Activated CD4-positive, alpha-beta memory T cell treated with anti-CD3 and anti-CD28 coated beads, Interleukin-2, amount 10 ng/mL, durations not matched to agents 7 days and 5 days (primary cell): Measurements from ENCODE around the gene LSAMP. TPM values are rescaled to one million over a fixed set of nuclear protein-coding genes. Genes with fewer than 3 reads are reported as not detected.

Experiments
- CTCF ChIA-PET: fragments of 350-600 bp; sonication (Branson Sonifier 250); formaldehyde crosslinking; loops from one replicate; lab custom pipeline; 2021; ENCODE audit warnings: antibody characterized with exemption, inconsistent platforms; lab: Charles Lee
- POLR2A ChIA-PET: fragments of 350-600 bp; sonication (Branson Sonifier 250); formaldehyde crosslinking; loops from one replicate; lab custom pipeline; 2021; ENCODE audit warnings: antibody characterized with exemption; lab: Charles Lee
- DNase-seq: peaks from one replicate; pipeline ENCODE4 v3.0.0-alpha.2; 2020
- H3K27ac Mint-ChIP-seq: one replicate; pipeline ENCODE4 v1.8.0; 2021; ENCODE audit warnings: mild to moderate bottlenecking, mixed read lengths
- H3K27me3 Mint-ChIP-seq: one replicate; pipeline ENCODE4 v1.8.0; 2021; ENCODE audit warnings: mixed read lengths
- H3K36me3 Mint-ChIP-seq: one replicate; pipeline ENCODE4 v1.8.0; 2021; ENCODE audit warnings: low read depth, mixed read lengths
- H3K4me1 Mint-ChIP-seq: one replicate; pipeline ENCODE4 v1.8.0; 2021; ENCODE audit warnings: mixed read lengths
- H3K4me3 Mint-ChIP-seq: one replicate; pipeline ENCODE4 v1.8.0; 2021; ENCODE audit warnings: mild to moderate bottlenecking, mixed read lengths
- H3K9me3 Mint-ChIP-seq: one replicate; pipeline ENCODE4 v1.8.0; 2021; ENCODE audit warnings: mixed read lengths
- total RNA-seq, 2 experiments: library from RNA; stranded (reverse); gene quantifications; one replicate each; pipeline ENCODE4 v1.2.3, GENCODE V29; 2021

Gene LSAMP
- total RNA-seq, 2 experiments from 2014 or later = not detected

- Mint-ChIP-seq H3K4me1 (no peaks in the 10 kb centered on the region), H3K4me3 (no peak overlapping the region), H3K9me3 (no peaks in the 10 kb centered on the region), H3K36me3 (no peaks in the 10 kb centered on the region), H3K27ac (no peak overlapping the region), H3K27me3 (peaks cover 2% of the 10 kb centered on the region)
- ChIA-PET POLR2A (interaction anchor here (0.6 kb wide), 1 partner anchor 784 kb away, joined by 3 read pairs; no protein-coding TSS in a partner anchor), CTCF (no interaction called here)
- DNase-seq = no peak
These were observed 462.7 kb downstream of the LSAMP start for GRCh38 chr3:115982629-115983028.

- ChIA-PET CTCF (no interaction called here), POLR2A (no interaction called here)
- Mint-ChIP-seq H3K9me3 (no peaks in the 10 kb centered on the region), H3K36me3 (no peaks in the 10 kb centered on the region), H3K27ac (no peak overlapping the region), H3K4me1 (no peaks in the 10 kb centered on the region), H3K4me3 (no peak overlapping the region), H3K27me3 (peaks cover 2% of the 10 kb centered on the region)
- DNase-seq = no peak
These were observed 463.2 kb downstream of the LSAMP start for GRCh38 chr3:115982108-115982507.

GRCh38 chr3:115980709-115981108 lies 464.6 kb downstream of the LSAMP start:
- POLR2A ChIA-PET = no interaction called here
- Mint-ChIP-seq H3K27me3 (peaks cover 2% of the 10 kb centered on the region), H3K36me3 (no peaks in the 10 kb centered on the region), H3K9me3 (no peaks in the 10 kb centered on the region), H3K4me3 (no peak overlapping the region), H3K4me1 (no peaks in the 10 kb centered on the region), H3K27ac (no peak overlapping the region)
- DNase-seq = no peak
- CTCF ChIA-PET = no interaction called here

- no peak overlapping the region for H3K27ac Mint-ChIP-seq
- H3K4me1 Mint-ChIP-seq = no peaks in the 10 kb centered on the region
- no peaks in the 10 kb centered on the region for H3K36me3 Mint-ChIP-seq
- ChIA-PET POLR2A (no interaction called here), CTCF (no interaction called here)
- H3K9me3 Mint-ChIP-seq = peaks cover 3% of the 10 kb centered on the region
- no peaks in the 10 kb centered on the region for H3K27me3 Mint-ChIP-seq
- DNase-seq = no peak
- H3K4me3 Mint-ChIP-seq = no peak overlapping the region
These were observed 467.4 kb downstream of the LSAMP start for GRCh38 chr3:115977866-115978265.

GRCh38 chr3:115975796-115976195 lies 469.5 kb downstream of the LSAMP start:
- POLR2A ChIA-PET = no interaction called here
- CTCF ChIA-PET = no interaction called here
- Mint-ChIP-seq H3K27me3 (no peaks in the 10 kb centered on the region), H3K4me3 (no peak overlapping the region), H3K9me3 (peaks cover 5% of the 10 kb centered on the region), H3K36me3 (no peaks in the 10 kb centered on the region), H3K4me1 (no peaks in the 10 kb centered on the region), H3K27ac (no peak overlapping the region)
- no peak for DNase-seq

- Mint-ChIP-seq H3K4me3 (no peak overlapping the region), H3K27me3 (no peaks in the 10 kb centered on the region), H3K4me1 (no peaks in the 10 kb centered on the region), H3K36me3 (no peaks in the 10 kb centered on the region), H3K27ac (no peak overlapping the region), H3K9me3 (peaks cover 5% of the 10 kb centered on the region)
- DNase-seq = no peak
- ChIA-PET POLR2A (no interaction called here), CTCF (no interaction called here)
These were observed 469.9 kb downstream of the LSAMP start for GRCh38 chr3:115975353-115975752.

- H3K36me3 Mint-ChIP-seq = no peaks in the 10 kb centered on the region
- no peak for DNase-seq
- H3K4me1 Mint-ChIP-seq = no peaks in the 10 kb centered on the region
- no peaks in the 10 kb centered on the region for H3K27me3 Mint-ChIP-seq
- H3K27ac Mint-ChIP-seq = no peak overlapping the region
- CTCF ChIA-PET = no interaction called here
- no peak overlapping the region for H3K4me3 Mint-ChIP-seq
- peaks cover 5% of the 10 kb centered on the region for H3K9me3 Mint-ChIP-seq
- POLR2A ChIA-PET = no interaction called here
These were observed 470.3 kb downstream of the LSAMP start for GRCh38 chr3:115974940-115975339.

GRCh38 chr3:115968871-115969270 lies 476.4 kb downstream of the LSAMP start:
- H3K27ac Mint-ChIP-seq = no peak overlapping the region
- peaks cover 5% of the 10 kb centered on the region for H3K9me3 Mint-ChIP-seq
- H3K4me3 Mint-ChIP-seq = no peak overlapping the region
- no peak for DNase-seq
- CTCF ChIA-PET = no interaction called here
- POLR2A ChIA-PET = no interaction called here
- H3K36me3 Mint-ChIP-seq = no peaks in the 10 kb centered on the region
- no peaks in the 10 kb centered on the region for H3K4me1 Mint-ChIP-seq
- H3K27me3 Mint-ChIP-seq = no peaks in the 10 kb centered on the region

GRCh38 chr3:115961380-115961779 lies 483.9 kb downstream of the LSAMP start:
- H3K9me3 Mint-ChIP-seq = no peaks in the 10 kb centered on the region
- no peak overlapping the region for H3K27ac Mint-ChIP-seq
- H3K4me1 Mint-ChIP-seq = no peaks in the 10 kb centered on the region
- no peaks in the 10 kb centered on the region for H3K27me3 Mint-ChIP-seq
- ChIA-PET CTCF (no interaction called here), POLR2A (no interaction called here)
- DNase-seq = no peak
- H3K36me3 Mint-ChIP-seq = no peaks in the 10 kb centered on the region
- no peak overlapping the region for H3K4me3 Mint-ChIP-seq

GRCh38 chr3:115960799-115961198 lies 484.5 kb downstream of the LSAMP start:
- Mint-ChIP-seq H3K27me3 (no peaks in the 10 kb centered on the region), H3K4me1 (no peaks in the 10 kb centered on the region), H3K36me3 (no peaks in the 10 kb centered on the region), H3K9me3 (no peaks in the 10 kb centered on the region), H3K4me3 (no peak overlapping the region), H3K27ac (no peak overlapping the region)
- ChIA-PET POLR2A (no interaction called here), CTCF (no interaction called here)
- no peak for DNase-seq

- Mint-ChIP-seq H3K36me3 (no peaks in the 10 kb centered on the region), H3K27me3 (no peaks in the 10 kb centered on the region), H3K9me3 (no peaks in the 10 kb centered on the region), H3K27ac (no peak overlapping the region), H3K4me3 (no peak overlapping the region), H3K4me1 (no peaks in the 10 kb centered on the region)
- ChIA-PET POLR2A (no interaction called here), CTCF (no interaction called here)
- DNase-seq = no peak
These were observed 486.8 kb downstream of the LSAMP start for GRCh38 chr3:115958526-115958925.

- CTCF ChIA-PET = no interaction called here
- POLR2A ChIA-PET = no interaction called here
- Mint-ChIP-seq H3K4me3 (no peak overlapping the region), H3K36me3 (no peaks in the 10 kb centered on the region), H3K9me3 (no peaks in the 10 kb centered on the region), H3K27me3 (no peaks in the 10 kb centered on the region), H3K4me1 (no peaks in the 10 kb centered on the region), H3K27ac (no peak overlapping the region)
- no peak for DNase-seq
These were observed 498.0 kb downstream of the LSAMP start for GRCh38 chr3:115947325-115947724.

GRCh38 chr3:115943579-115943978 lies 501.7 kb downstream of the LSAMP start:
- POLR2A ChIA-PET = no interaction called here
- Mint-ChIP-seq H3K27me3 (no peaks in the 10 kb centered on the region), H3K4me1 (no peaks in the 10 kb centered on the region), H3K4me3 (no peak overlapping the region), H3K27ac (no peak overlapping the region), H3K36me3 (no peaks in the 10 kb centered on the region), H3K9me3 (no peaks in the 10 kb centered on the region)
- no peak for DNase-seq
- CTCF ChIA-PET = no interaction called here

GRCh38 chr3:115937054-115937453 lies 508.2 kb downstream of the LSAMP start:
- Mint-ChIP-seq H3K4me1 (no peaks in the 10 kb centered on the region), H3K36me3 (no peaks in the 10 kb centered on the region), H3K9me3 (no peaks in the 10 kb centered on the region), H3K27me3 (no peaks in the 10 kb centered on the region), H3K4me3 (no peak overlapping the region), H3K27ac (no peak overlapping the region)
- ChIA-PET CTCF (no interaction called here), POLR2A (no interaction called here)
- no peak for DNase-seq

GRCh38 chr3:115932807-115933206 lies 512.5 kb downstream of the LSAMP start:
- H3K4me3 Mint-ChIP-seq = no peak overlapping the region
- DNase-seq = no peak
- H3K4me1 Mint-ChIP-seq = no peaks in the 10 kb centered on the region
- no peak overlapping the region for H3K27ac Mint-ChIP-seq
- ChIA-PET POLR2A (no interaction called here), CTCF (no interaction called here)
- no peaks in the 10 kb centered on the region for H3K36me3 Mint-ChIP-seq
- no peaks in the 10 kb centered on the region for H3K27me3 Mint-ChIP-seq
- H3K9me3 Mint-ChIP-seq = no peaks in the 10 kb centered on the region
